Stimulated activated CD4-positive, alpha-beta T cell treated with anti-CD3 and anti-CD28 coated beads, Interleukin-12 subunit alpha, Interleukin-12 subunit beta, amount 100 ng/mL, for 48 hours (primary cell): ENCODE measurements around the gene PAOX.

Source experiments
- DNase-seq, 3 donors: peaks; one replicate each; pipeline ENCODE4 v3.0.0-alpha.2; 2020; ENCODE audit warnings: low read depth in 2 of 3, low spot score in 1 of 3

PAOX gene

DNA sequence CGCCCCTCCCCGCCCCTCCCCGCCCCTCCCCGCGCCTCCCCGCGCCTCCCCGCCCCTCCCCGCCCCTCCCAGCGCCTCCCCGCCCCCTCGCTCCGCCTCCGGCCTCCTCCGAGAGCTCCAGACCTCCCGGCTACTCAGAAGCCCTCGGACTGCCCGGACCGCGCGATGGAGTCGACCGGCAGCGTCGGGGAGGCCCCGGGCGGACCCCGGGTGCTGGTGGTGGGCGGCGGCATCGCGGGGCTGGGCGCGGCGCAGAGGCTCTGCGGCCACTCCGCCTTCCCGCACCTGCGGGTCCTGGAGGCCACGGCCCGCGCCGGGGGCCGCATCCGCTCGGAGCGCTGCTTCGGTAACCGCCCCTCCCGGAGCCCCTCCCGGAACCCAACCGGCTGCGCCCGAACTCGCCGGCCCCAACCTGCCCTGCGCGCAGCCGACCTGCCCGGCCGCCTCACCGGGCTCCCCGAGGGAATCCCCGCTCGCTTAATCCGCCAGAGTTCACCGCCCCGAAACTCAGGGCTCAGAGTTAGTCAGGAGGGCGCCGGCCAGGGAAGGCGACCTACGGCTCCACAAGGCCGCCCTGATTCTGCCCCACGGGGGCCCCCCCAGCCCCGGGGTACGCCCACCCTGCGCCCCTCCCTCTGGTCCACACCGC, at the start of gene PAOX:
Gene PAOX, plus strand, starts transcription at position 111 of the 649 bp plus-strand sequence. Its CDS starts 55 bp downstream, at position 166.
- peak in 1 of 3 donors; percentile 52 for DNase-seq

DNA sequence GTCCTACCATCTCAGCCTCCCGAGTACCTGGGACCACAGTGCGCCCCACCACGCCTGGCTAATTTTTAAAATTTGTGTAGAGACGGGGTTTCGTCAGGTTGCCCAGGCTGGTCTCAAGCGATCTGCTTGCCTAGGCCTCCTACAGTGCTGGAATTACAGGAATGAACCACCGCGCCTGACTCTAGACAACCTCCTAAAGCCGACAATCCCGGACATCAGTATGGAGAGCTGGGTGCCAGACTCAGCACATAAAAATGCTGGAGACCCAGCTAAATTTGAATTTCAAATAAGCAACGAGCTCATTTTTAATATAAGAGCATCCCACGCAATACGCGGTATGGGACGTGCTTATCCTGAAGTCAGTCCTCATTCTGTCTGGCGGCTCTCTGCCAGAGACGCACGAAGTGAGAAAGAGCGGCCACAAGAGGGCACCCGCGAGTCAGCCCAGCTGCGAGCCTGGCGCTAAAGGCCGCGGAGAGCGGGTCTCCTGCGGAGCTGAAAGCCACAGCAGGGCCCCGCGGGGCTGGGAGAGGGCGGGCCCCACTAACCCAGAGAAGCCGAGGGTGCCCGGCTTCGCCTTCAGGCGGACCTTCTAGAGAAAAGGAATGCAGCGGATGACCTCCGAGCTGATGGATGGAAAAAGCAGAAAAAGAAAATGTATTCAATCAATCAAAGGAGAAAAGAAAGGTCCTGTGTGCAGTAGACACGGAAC, 49.4 kb upstream of the PAOX start:
- peak; percentile 75 to 85 (median 83) for DNase-seq

DNA sequence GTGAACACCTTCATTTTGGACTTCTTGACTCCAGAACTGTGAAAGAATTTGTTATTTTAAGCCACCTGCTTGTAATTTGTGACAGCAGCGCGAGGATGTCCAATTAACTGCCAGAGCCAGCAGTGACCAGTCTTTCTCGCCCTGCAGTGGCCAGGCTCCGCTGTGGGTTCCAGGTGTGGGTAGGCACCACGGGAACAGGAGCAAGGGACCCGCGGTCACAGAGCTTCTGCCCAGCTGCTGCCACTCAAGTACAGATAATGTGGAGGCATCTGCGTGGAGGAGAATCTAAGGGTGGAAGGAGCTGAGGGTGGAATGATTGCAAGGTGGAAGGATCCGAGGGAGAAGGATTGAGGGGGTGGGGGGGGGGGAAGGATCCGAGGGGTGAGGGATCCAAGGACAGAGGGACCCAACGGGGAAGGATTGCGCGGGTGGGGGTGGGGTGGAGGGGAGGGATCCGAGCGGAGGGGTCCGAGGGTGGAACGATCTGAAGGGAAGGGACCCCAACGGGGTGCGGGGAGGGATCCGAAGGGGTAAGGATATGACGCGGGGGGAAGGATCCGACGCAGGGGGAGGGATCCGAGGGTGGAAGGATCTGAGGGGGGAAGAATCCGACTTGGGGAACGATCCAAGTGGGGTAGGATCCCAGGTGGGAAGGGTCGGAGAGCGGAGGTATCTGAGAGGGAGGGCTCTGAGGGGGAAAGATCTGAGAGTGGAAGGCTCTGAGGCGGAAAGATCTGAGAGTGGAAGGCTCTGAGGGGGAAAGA, 45.9 kb upstream of the PAOX start:
- no peak for DNase-seq

DNA sequence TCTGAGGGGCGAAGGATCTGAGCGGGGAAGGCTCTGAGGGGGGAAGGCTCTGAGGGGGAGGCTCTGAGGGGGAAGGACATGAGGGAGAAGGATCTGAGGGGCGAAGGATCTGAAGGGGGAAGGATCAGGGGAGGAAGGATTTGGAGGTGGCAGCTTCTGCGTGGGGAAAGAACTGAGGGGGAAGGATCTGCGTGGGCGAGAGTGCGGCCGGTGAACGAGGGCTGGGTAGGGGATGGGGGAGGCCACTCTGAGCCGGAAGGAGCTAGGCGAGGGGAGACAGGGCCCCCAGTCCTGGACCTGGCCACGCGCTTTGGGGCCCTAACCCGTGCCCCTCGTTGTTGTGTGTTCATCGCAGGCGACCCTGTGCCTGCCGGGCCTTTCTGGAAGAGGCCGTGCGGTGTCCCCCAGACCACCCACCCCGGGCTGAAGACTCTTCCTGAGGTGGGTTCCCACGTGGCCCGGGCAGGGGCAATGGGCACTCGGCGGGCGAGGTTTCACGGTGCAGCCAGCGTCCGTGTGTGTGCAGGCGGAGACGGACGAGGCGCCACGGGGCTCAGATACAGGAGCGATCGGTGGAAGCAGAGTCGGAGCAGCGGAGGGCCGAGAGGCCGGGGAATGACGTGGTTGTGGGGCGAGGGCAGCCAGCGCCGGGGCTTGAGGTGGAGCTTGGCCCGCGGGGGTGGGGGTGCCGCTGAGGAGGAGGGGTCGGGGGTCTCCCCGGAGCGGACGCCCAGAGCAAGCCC, 44.4 kb upstream of the PAOX start:
- DNase-seq: no peak

DNA sequence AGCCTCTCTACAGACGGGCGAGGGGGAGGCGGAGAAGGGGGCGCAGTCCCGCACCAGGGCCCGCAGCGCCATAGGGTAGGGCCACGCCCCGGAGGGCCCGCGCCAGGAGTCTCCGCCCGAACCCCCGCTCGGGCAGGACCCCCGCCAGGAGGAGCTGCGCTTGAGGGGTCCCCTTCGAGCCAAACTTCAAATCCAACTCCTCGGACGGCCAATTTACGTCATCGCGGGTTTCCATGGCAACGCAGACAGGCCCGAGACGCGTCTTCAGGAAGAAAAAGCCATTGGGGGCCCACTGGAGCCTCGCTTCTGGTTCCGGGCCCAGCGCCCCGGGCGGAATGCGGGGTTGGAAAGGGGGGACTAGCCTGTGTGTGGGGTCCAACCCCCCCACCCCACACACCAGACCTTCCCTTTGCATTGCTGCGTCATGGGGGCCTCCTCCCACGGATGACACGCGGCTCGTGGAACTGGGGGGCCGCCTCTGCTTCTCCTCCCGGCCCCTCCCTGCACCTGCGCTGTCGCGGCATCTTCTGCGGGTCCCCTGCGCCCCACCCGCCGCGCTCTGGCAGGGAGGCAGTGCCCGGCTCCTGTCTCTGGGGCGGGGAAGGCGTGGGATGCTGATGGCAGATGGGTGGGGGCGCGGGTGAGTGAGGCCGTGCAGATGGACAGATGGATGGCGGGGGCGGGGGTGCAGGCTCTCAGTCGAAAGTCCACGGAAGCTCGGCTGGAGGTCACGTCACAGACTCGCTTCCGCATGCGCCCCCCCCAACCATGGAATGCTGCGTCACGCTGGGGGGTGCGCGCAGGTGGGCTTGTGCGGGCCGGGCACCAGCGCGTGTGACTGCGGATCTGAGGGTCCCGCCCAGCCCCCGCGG, 43.6 kb upstream of the PAOX start:
- peak; percentile 56 to 66 (median 58) for DNase-seq

DNA sequence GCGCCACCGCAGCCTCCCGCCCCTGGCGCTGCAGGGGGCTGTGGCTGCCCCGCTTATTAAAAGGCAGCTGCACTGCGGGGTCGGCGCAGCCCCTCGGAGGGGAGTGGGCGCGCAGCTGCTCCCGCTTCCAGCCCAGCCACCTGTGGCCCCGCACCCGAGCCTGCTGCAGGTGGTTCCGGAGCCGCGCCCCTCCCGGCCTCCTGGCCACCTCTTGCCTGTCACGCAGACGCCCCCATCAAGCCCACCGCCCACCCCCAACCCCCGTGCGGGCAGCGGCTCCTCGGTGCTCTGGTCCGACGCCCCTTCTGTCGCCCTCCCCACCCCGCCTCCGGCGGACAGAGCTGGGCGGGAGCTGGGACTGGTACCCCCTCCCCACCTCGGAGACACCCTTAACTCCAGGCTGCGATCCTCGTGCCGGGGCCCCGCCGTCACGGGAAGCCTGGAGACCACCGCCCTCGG, 42.9 kb upstream of the PAOX start:
- no peak for DNase-seq

DNA sequence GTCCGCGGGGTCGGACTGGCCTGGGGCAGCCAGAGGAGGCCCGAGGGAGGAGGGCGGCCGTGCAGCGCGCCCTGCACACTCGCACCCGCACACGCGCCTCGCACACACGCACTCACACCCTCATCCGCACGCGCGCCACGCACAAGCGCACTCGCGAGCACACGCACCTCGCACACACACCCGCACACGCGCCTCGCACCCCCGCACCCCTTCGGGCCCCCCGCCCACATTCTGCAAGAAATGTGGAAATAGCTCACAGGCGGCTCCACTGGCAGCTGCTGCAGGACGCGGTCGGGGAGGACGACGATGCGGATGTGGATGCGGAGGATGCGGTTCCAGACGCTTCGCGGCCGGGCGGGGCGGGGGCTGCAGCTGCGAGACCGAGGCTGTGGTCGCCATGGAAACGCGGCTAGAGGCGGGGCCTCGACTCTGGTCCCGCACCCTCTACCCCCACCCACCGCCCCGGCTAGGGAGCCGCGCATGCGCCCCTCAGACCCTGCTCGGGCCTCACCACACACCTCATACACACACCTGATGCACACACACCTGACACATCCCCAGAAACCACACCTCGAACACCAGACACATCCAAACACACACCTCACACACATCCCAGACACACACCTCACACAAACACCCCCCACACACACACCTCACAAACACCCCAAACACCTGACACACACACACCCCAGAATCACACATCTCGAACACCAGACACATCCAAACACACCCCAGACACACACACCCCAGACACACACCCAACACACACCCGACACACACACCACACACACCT, 42.3 kb upstream of the PAOX start, which contains the start of gene CALY:
Gene CALY, minus strand, starts transcription at position 320 of the 793 bp plus-strand sequence. CDS start 7,907 bp downstream, outside the sequence.
- DNase-seq: peak; percentile 37 to 54 (median 38)

DNA sequence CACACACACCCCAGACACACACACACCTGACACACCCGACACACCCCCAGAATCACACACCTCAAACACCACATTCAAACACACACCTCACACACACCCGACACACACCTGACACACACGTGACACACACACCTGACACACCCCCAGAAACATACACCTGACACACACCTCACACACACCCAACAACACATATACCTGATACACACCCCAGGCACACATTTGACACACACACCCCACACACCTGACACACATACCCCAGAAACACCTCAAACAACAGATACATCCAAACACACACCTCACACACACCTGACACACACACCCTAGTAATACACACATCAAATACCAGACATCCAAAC, 41.7 kb upstream of the PAOX start:
- DNase-seq: no peak

DNA sequence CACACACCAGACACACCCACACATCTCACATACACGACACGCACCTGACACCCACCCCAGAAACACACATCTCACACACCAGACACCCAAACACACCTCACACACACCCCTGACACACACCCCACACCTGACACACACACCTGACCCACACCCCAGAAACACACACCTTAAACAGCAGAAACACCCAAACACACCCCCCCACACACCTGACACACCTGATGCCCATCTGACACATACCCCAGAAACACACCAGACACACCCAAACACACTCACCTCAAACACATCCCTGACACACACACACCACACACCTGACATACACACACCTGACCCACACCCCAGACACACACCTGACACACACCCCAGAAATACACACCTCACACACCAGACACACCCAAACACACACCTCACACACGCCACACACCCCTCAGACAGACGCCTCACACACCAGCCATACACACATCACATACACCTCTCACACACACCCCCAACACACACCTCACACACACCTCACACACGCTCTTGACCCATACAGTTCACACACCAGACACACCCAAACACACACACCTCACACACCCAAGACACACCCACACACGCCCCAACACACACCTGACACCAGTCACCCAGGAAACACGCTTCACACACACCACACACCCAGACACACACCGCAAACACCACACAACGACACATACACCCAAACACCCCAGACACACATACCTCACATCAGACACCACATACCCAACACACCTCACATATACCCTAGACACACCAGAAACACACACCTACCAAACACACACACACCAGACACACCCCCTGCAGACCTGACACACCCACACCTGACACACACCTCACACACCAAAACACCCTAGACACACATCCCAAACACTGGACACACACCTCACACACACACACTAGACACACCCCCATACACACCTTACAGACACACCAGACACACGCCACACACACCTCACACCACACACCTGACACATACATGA, 40.7 kb upstream of the PAOX start:
- no peak for DNase-seq

DNA sequence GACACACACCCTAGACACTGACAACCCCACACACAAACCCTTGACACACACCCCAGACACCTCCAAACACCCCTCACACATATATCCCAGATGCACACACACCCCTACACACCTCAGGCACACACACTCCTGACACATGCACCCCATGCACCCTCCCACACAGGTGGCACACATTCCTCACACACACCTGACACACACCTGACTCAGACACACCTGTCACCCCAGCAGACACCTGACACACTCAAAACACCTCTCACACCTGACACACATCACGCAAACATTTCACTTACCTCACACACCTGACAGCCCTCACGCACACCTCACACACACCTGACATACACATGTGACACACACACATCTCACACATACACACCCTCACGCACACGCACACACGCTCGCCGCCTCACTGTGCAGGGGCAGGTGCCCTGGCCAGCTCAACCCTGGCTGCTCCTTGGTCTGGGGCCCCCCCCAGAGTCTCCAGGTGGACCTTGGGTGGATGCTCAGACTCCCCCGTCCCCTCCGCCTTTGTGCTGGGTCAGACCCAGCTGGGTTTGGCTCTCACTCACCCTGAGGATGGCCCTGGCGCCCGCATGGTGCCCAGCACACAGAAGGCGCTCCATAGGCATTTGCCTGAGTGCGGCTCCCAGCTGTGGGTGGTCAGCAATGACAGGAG, 39.2 kb upstream of the PAOX start:
- no peak for DNase-seq

DNA sequence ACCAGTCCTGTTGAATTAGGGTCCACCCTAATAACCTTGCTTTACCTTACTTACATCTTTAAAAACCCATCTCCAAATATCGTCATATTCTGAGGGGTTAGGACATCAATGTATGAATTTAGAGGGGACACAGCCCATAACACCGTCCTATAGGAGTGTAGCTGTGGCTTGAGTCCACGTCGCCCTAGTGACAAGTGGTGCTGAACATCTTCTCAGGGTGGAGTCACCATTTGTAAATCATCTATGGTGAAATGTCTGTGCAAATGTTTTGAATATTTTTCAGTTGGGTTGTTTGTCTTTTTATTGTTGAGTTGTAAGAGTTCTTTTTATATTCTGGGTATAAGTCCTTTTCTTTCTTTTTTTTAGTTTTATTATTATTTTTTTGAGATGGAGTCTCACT, 37.1 kb upstream of the PAOX start:
- no peak for DNase-seq

DNA sequence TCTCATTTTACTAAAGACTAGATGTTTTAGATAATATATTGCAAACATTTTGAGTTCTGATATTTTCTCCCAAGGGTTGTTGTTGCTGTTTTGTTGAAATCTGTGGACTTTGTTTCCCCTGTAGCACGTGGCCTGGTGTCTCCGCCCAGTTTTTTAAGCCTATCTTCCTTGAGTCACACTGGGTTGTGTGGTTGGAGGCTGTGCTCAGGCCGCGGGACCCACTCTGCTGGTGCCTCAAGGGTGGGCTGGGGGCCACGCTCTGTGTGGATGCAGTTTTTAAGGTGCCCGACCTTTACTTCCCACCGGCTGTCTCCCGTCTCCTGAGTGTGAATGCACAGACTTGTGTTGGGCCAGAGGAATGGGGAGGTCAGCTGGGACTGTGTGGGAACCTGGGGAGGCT, 36.1 kb upstream of the PAOX start:
- no peak for DNase-seq

DNA sequence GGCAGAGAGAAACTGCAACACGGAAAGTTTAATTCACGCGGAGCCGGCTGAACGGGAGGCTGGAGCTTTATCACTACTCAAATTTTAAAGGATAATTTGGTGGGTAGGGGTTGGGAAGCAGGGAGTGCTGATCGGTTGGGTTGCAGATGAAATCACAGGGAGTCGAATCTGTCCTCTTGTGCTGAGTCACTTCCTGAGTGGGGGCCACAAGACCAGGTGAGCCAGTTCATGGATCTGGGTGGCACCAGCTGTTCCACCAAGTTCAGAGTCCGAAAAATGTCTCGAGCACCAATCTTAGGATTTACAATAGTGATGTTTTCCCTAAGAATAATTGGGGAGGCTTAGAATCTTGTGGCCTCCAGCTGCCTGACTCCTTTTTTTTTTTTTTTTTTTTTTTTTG, 35.5 kb upstream of the PAOX start:
- DNase-seq: no peak

DNA sequence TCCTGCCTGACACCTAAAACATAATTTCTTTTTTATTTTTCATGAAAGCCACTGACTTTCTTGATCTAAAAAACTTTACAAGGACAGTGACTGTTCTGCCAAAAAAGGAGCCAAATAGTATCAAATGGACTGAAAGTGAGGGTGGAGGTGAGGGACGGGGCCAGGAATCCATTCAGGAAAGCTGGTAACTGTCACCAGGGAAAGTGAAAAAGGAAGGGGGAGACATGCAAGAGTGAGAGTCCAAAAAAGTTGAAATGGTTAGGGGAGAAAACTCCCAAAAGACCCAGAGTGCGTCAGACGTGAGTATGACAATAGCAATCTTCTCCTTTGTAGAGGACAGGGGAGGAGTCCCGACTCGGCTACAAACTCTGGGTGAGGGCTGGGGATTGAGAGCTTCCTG, 34.8 kb upstream of the PAOX start:
- DNase-seq: no peak

DNA sequence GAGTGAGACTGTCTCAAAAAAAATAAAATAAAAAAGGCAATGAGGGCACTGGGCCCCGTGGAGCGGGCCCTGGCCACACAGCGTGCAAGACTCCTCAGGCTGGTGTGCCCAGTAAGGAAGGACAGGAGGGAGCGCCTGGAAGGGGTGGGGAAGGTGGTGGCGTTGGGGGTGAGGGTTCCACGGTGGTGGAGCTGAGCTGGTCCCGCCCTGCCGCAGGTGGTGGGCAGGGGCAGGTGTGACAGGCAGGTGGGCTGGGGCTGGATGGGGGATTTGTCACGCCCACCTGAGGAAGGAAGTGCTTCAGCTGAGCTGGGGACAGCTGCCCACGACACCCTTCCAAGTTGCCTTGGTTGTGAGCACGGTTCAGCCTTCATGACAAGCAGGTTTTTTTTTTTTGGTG, 32.6 kb upstream of the PAOX start:
- no peak for DNase-seq

DNA sequence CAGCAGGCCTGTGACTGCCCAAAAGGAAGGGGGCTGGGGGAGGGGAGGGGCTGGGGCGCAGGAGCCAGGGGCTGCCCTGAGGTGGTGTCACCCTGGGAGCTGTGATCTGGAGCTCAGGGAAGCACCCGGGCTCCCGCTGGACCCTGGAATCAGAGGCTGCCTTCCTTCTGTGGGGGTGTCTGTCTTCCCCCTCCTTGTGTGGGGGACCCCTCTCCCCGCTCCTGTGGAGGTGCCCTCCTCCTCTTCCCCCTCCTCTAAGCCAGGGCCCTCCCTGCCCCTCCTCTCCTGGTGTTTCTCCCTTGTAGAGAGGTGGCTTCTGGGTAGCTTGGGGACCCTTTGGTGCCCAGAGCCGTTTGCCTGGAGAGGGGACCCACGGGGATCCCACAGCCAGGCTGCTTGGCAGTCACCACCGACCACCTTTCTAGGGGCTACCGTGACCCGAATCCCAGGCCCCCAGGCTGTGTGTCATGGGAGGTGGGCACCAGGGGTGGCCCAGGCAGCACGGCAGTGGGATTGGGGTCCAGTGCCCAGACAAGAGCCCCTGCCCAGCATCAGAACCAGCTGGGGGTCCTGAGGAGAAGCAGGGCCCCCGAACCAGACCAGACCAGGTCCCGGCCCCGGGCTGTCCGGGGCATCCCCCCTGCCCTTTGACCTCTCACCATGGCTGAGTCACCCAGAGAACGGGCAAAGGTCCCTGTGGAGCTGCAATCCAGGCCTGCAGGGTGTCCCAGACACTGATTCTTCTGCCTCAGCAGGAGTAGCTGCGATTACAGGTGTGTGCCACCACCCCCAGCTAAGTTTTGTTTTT, 31.1 kb upstream of the PAOX start:
- DNase-seq: no peak

DNA sequence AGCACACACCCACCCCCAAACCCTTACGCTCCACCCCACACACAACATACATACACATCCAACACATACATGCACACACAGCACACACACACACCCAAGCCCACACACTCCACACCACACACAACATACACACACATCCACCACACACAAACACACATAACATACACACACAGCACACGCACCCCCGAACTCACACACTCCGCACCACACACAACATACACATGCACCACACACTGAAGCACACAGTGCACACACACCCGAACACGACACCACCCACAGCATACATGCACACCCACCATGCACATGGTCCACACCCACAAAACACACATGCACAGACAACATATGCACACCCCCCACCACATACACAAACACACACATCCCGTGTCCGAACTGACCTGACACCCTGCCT, 29.9 kb upstream of the PAOX start:
- no peak for DNase-seq
